RWPE2 (cell line): ENCODE results near the gene POLR2H.

ENCODE experiments used
- ATAC-seq: fragments of 200-7000 bp; cut with Tn5 transposase; 3 replicates; pipeline ENCODE4 v1.9.1; 2021; ENCODE audit warnings: low read depth
- DNase-seq: peaks from one replicate; pipeline ENCODE4 v3.0.0-alpha.2; 2020; ENCODE audit warnings: low spot score
- H3K27ac ChIP-seq: fragments of 450-650 bp; 2 replicates; pipeline ENCODE4 v1.5.1; 2017; ENCODE audit warnings: mild to moderate bottlenecking; ENCODE audit not compliant: poor library complexity, severe bottlenecking
- H3K27me3 ChIP-seq: fragments of 250-450 bp; sonication (Bioruptor Pico); 2 replicates; pipeline ENCODE4 v1.5.1; 2021; ENCODE audit warnings: mild to moderate bottlenecking, moderate library complexity; ENCODE audit not compliant: insufficient read depth, poor library complexity, severe bottlenecking
- H3K36me3 ChIP-seq: fragments of 250-450 bp; sonication (Bioruptor Pico); 2 replicates; pipeline ENCODE4 v1.5.1; 2020; ENCODE audit warnings: low read depth, mild to moderate bottlenecking, moderate library complexity
- H3K4me1 ChIP-seq: fragments of 250-450 bp; sonication (Bioruptor Pico); 2 replicates; pipeline ENCODE4 v1.5.1; 2021; ENCODE audit warnings: mild to moderate bottlenecking, moderate library complexity; ENCODE audit not compliant: insufficient read depth, poor library complexity, severe bottlenecking
- H3K4me3 ChIP-seq: fragments of 250-450 bp; sonication (Bioruptor Pico); 2 replicates; pipeline ENCODE4 v1.5.1; 2021; ENCODE audit warnings: mild to moderate bottlenecking, moderate library complexity; ENCODE audit not compliant: severe bottlenecking
- H3K9me3 ChIP-seq: fragments of 250-450 bp; sonication (Bioruptor Pico); 2 replicates; pipeline ENCODE4 v1.5.1; 2021; ENCODE audit warnings: mild to moderate bottlenecking, moderate library complexity; ENCODE audit not compliant: severe bottlenecking
- CTCF ChIP-seq: fragments of 450-650 bp; IDR thresholded peaks from one replicate; pipeline ENCODE4 v1.5.1; 2017; ENCODE audit warnings: mild to moderate bottlenecking, moderate library complexity; ENCODE audit not compliant: poor library complexity, severe bottlenecking

Gene POLR2H

DNA sequence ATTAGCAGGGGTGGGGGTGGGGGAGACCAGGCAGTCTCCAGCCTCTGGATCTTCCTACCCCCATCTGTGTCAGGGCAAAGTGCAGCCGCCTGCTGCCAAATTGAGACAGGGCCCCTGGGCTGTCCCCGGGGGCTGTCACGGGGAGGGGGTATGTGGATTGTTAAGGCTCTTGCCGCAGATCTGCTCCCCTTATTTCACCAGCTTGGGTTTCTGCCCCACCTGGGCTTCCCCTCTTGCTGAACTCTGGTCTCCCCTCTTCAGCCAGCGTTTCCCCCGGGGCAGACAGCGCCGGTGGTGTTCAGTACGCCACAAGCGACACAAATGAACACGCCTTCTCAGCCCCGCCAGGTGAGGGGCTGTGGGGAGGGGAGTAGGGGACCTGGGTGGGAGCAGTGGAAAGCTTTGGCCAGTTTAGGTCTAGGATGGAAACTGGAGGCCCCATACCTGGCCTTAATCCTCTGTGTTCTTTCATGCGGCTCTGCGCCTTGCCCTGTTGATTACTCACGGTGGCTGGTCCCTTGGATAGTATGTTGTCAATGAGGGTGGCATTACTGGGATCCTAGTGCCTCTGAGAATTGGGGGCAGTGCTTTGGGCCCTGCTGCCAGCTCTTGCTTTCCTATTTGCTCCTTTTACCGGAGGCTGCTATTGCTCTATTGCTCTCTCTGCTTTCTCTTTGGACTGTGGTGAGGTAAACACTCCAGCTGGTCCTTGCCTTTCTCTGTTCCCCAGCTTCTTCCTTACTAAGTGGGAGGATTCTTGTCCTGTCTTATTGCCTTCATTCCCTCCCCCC is 45.4 kb upstream of the POLR2H start:
- Histone ChIP-seq H3K27me3 (no peaks in the 10 kb centered on the region), H3K36me3 (peaks cover 50% of the 10 kb centered on the region), H3K4me3 (peak overlapping the region; percentile 97), H3K27ac (peak overlapping the region; percentile 94), H3K9me3 (no peaks in the 10 kb centered on the region), H3K4me1 (peaks cover 17% of the 10 kb centered on the region)
- TF ChIP-seq CTCF = no peak
- ATAC-seq (no peak), DNase-seq (no peak)

DNA sequence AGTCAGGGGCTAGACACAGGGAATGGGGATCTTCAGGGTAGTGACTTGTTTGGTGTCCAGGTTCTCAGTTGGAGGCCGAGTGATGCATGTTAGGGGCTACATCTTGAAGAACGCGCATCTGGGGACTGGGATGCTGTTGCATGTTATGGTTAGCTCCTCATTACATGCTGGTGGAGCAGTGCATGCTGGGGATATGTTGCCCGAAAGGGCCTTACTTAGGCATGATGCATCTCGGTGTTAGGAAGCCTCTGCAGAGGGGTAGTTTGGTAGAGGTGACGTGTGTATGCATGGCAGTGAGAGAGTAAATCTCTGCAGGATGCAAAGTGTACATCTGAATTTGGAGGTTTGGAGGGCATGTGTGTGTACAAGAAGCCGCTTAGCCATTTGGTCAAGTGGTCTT is 44.7 kb upstream of the POLR2H start:
- no peaks in the 10 kb centered on the region for H3K9me3 ChIP-seq
- H3K36me3 ChIP-seq = peaks cover 57% of the 10 kb centered on the region
- ATAC-seq (no peak), DNase-seq (no peak)
- no peaks in the 10 kb centered on the region for H3K27me3 ChIP-seq
- H3K4me1 ChIP-seq = peaks cover 17% of the 10 kb centered on the region
- H3K27ac ChIP-seq = peak overlapping the region; percentile 94
- no peak overlapping the region for H3K4me3 ChIP-seq
- no peak for TF ChIP-seq CTCF

DNA sequence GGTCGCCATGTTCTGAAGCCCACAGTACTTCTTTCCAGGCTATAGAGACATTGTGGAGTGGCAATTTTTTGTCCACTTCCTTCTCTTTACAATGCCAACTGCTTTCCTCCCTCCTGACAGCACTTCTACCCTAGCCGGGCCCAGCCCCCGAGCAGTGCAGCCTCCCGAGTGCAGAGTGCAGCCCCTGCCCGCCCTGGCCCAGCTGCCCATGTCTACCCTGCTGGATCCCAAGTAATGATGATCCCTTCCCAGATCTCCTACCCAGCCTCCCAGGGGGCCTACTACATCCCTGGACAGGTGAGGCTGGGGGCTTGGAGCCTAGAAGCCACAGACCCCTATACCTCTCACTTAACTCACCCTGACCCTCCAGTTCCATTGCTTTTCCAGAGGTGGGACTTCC is 44.3 kb upstream of the POLR2H start:
- H3K36me3 ChIP-seq = peaks cover 62% of the 10 kb centered on the region
- H3K27me3 ChIP-seq = no peaks in the 10 kb centered on the region
- DNase-seq = no peak
- no peaks in the 10 kb centered on the region for H3K9me3 ChIP-seq
- ATAC-seq = no peak
- TF ChIP-seq CTCF = no peak
- peak overlapping the region; percentile 94 for H3K27ac ChIP-seq
- no peak overlapping the region for H3K4me3 ChIP-seq
- H3K4me1 ChIP-seq = peaks cover 17% of the 10 kb centered on the region

GRCh38 chr3:184320104-184320445 is 41.4 kb upstream of the POLR2H start:
- Histone ChIP-seq H3K27ac (peak overlapping the region; percentile 94), H3K4me3 (no peak overlapping the region)

More at GRCh38 chr3:184320104-184320445, 41.4 kb upstream of the POLR2H start:
- ATAC-seq (peak; percentile 82), DNase-seq (peak; percentile 98)
- Histone ChIP-seq H3K4me1 (peaks cover 17% of the 10 kb centered on the region), H3K36me3 (peaks cover 90% of the 10 kb centered on the region), H3K9me3 (no peaks in the 10 kb centered on the region), H3K27me3 (no peaks in the 10 kb centered on the region)
- no peak for TF ChIP-seq CTCF
